HG03378 (cell line): ENCODE results near the gene MCC.

ENCODE experiments used
- ATAC-seq: cut with Tn5 transposase; IDR thresholded peaks from one replicate; pipeline ENCODE4 v1.9.1; 2021; ENCODE audit warnings: mild to moderate bottlenecking, moderate library complexity; ENCODE audit not compliant: unreplicated experiment

The MCC gene

DNA sequence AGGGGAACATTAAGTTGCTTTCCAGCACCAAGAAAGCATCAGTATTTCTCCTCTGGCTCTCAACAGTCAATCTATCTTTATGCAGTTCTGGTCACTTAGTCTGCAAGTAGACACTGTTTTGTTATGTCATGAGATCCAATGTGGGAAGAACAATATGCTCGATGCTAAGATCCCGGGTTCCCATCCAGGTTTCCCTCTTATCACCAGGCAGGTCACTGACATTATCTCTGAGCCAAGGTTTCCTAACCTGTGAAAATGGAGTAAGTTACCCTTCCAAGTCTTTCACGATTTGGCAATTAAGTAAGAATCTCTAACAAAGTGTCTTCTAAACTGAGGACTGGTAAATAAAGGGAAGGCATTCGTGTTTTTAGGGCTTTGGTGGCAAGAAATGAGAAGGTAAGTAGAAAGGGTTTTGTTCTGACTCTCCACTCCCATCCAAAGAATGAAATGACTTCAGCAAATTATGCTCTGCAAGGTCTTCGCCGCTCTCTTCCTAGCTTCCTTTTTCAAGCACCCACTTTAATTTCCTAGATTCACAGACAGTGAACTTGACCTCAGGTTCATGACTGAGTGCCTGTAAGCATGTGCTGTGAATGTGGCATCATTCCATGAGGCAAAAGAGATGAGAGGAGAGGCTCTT is 425.3 kb downstream of the MCC start:
- ATAC-seq: no peak

- ATAC-seq: peak; percentile 56
Measured at GRCh38 chr5:113061846-113062780, 426.1 kb downstream of the MCC start.

DNA sequence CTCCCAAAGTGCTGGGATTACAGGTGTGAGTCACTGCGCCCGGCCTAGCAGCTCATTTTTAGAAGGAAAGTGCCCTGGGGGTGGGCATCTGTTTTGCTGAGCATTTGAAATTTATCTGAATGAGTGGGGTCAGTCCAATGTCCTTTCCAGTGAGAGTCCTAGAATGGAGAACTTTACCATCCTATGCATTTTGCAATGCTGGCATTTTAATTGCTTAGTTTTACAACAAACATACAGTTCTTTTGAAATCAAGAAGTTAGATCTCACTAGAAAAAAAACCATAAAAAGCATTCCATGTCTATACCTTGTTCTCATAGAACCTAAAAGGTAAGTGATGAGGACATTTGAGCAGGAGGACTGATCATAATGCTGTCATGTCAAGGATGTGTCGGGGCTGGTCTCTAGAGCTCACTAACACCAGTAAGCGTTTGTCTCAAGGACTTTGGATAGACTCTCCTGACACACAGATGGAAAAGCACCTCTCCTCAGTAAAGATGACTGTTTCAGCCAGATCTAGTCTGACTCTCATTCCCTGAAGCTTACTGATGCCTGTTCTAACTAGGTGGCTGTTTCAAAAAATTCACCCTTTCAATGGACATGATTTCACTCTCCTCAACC is 427.7 kb downstream of the MCC start:
- no peak for ATAC-seq

DNA sequence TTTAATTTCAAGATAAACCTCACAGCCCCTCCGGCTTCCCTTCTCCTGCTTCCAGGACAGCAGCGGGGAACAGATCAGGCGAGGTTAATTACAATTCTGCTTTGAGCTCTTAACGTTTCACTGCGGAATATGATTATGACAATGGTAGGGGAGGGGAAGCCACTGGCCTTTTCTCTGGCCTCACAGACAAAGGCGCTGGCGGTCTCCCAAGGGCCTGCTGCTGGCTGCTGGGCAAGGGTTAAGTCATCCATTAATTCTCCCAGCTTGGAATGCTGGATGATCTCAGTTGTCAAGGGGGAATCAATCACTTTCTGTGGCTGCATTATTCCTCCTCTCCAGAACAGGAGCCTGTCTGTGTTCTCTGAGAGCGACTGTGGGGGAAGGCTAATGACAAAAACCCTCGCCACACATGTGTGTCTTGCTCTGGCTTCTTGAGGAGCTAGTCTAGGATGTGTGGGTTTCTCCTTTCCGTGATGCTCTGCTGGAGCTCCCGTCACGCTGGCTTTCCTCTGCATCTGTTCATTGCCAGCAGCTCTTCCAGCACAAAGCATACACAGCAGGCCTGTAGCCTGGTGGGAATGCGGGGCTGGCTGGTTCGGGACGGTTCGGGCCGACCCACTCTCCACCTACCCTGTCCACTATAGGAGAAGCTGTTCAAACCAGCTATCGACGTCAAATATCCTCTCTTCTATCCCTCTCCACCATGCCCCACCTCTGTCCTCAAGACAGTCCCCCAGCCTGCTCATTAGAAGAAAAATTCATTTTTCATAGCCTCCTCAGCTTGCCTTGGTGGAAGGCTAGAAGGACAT is 428.8 kb downstream of the MCC start:
- no peak for ATAC-seq

DNA sequence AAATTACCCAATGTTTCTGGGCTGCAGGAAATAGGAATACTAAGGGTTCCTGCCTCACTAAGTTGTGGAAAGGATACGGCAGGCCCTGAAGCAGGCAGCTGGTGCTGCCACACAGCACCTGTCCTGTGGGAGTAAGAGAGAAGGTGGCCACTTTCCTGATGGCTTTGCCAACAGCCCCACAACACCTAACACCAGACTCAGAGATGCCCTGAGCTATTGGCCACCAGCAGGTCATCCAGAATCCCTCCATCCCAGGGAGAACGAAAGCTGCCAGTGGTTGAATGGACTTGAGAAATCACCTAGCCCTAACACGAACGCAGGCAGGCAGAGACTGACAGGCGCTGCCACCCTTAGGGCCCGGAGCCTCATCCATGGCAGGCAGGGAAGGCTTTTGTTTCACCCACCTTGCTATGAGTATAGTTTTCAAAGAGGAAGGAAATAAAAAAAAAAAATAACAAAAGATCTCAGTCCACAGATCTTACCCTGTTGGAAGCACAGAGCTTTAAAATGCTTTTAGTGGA is 429.5 kb downstream of the MCC start:
- ATAC-seq: no peak

DNA sequence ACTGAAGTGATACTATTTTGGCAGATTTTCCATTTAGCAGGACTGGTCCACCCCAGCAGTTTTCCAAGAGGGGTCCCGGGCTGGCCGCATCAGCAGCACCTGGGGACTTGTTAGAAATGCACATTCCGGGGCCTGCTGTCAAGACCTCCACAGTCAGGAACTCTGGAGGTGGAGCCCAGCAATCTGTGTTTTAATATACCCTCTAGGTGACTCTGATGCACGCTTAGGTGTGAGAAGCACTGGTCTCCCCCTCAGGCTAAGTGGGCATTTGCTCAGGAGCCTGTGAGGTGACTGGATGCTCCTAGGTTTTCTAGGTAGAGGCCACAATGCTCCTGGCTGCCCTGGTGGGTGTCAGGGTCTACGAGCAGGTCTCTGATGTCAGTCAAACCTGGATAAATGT is 430.0 kb downstream of the MCC start:
- no peak for ATAC-seq

DNA sequence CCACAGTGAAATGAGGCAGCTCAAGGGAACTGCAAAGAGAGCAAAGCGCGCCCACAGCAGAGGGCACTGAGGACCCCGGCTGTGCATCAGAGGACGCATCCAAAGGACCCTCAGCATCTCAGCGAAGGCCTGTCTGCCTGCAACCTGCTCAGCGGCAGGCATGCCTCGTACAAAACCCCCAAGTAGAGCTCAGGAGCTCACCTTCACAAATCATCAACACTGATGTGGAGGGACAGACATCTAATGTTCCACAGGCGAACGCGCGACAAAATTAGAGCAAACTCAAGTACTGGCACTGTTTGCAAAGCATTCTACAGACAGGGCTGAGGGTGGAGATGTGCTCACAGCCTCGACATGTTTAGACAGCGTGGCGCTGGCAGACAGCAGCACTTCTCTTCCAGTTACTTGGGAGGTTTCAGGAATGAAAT is 430.7 kb downstream of the MCC start:
- no peak for ATAC-seq

DNA sequence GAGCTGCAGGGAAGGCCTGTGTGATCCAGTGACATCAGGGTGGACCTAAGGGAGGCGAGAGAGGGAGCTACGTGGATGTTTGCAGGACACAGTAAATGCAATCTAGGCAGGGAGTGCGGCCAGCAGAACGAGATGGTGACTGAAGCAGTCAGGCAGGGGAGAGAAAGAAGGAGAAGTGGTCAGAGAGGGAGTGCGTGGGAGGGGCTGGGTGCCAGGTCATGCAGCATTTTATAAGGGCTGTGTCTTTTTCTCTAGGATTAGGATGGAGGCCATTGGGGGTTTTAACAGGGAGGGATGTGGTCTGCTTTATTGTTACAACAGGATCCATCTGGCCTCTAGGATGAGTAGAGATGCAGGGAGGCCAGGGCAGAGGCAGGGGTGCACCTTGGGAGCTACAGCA is 431.3 kb downstream of the MCC start:
- ATAC-seq: no peak

DNA sequence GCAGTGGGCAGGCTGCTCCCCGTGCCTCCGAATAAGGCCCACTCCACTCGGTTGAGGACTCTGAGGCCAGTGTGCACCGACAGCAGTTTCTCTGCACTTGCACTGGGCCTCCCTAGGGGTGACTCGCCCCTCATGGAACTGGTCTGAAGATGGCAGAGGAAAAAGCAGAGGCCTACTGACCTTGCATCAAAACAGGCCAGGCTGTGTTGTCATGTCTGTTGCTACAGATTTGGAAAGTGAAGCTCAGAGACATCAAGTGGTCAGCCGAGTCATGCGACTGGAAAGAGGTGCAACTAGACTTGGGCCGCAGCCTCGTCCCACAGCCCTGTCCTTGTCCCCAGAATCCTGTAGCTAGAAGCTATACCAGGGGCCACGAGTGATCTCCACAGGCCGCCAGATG is 433.4 kb downstream of the MCC start:
- ATAC-seq: no peak

DNA sequence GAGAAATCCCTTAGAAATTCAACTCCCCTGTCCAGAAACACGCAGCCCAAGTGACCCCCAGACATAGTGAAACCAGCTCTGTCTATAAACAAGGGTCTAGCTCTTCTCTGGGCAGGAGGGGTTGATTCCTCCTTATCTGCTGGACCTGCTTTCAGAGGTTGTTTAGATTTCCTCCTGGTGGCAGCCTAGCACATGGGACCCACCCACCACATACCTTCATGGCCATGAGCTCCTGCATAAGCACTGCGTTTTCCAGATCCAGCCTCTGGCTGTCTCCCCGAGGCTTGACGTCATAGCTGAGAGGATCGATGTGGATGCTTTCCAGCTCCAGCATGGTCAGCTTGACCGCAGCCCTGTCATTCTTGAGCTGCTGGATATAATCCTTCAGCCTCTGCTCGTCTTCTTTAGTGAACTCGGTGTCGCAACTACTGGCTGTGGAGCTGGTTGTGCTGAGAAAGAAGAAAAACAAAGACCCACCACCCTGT is 434.7 kb downstream of the MCC start:
- no peak for ATAC-seq

GRCh38 chr5:113052041-113052795 is 436.0 kb downstream of the MCC start:
- ATAC-seq: no peak

- ATAC-seq: no peak
Measured at GRCh38 chr5:113050721-113051382, 437.4 kb downstream of the MCC start.

DNA sequence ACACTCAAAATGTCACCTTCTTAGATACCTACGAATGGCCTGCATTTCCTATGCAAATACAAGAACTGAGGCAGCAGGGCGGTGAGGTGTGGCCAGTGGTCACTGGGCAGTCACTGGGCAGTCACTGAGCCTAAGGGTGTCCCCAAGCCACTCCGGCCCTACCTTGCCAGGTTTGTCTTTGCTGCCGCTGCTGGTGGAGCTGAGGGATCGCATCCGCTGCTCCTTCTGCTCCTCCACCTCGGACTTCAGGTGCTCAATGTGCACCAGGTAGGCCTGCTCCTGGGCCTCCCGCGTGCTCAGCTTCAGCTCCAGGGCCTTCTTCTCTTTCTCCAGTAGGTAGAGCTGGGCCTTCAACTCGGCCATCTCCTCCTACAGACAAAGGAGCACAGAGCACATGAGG is 439.3 kb downstream of the MCC start:
- ATAC-seq: no peak

- peak; percentile 91 for ATAC-seq
Measured at GRCh38 chr5:113047733-113048652, 440.3 kb downstream of the MCC start.

DNA sequence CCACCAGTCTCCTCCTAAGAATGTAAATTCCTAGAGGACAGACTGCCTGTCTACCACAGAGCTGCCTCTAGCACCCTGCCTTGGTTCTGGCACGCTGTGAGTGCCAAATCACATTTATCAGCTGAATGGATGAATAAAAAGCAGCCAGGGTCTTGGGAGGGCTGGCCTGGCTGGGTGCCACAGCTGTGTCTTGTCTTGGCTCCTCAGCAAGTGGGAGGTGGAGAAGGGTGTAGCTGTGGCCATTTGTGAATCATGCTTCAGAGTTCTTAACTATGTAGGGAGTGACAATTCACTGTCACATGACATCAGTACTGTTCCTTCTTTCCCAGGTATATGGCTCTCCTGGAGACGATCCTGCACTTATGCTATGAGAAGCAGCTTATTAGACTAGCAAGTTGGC is 441.0 kb downstream of the MCC start:
- no peak for ATAC-seq

- ATAC-seq: no peak
Measured at GRCh38 chr5:113044776-113045465, 443.3 kb downstream of the MCC start.

- no peak for ATAC-seq
Measured at GRCh38 chr5:113043491-113043931, 444.7 kb downstream of the MCC start.
